HG02870 (cell line): ENCODE results near the gene EFCAB12.
"Not testable (repeated sequence)": the region's sequence is repeated elsewhere in the genome, so short reads cannot be mapped to it uniquely, and the experiment has no call there.

ENCODE experiments used
- ATAC-seq: cut with Tn5 transposase; IDR thresholded peaks from one replicate; pipeline ENCODE4 v1.9.1; 2021; ENCODE audit warnings: mild to moderate bottlenecking, moderate library complexity; ENCODE audit not compliant: unreplicated experiment

The EFCAB12 gene

DNA sequence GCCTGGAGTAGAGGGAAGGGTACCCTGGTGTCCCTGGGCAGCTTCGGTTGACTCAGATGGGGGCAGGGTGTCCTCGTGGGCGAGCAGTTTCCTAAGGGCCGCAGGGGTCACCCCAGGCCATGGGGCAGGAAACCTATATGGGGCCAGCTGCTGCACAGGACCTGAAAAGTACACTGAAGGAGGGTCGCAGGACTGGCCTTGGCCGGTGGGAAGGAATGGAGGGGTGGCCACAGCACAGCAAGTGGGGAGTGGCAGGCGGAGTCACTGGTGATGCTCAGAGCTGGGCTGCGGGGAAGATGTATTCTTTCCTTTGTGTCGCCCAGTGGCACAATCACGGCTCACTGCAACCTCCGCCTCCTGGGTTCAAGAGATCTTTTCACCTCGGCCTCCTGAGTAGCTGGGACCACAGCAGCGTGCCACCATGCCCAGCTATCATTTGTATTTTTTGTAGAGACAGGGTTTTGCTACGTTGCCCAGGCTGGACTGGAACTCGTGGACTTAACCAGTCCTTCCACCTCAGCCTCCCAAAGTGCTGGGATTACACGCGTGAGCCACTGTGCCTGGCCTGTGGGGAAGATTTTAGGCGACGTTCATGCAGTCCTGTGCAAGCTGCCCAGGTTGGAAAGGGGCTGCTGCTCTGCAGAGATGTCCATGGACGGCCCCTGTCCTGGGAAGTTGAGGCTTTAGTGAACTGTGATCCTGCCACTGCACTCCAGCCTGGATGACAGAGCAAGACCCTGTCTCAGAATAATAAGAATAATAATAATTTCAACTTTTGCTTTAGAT is 57.2 kb downstream of the EFCAB12 start:
- no peak for ATAC-seq

DNA sequence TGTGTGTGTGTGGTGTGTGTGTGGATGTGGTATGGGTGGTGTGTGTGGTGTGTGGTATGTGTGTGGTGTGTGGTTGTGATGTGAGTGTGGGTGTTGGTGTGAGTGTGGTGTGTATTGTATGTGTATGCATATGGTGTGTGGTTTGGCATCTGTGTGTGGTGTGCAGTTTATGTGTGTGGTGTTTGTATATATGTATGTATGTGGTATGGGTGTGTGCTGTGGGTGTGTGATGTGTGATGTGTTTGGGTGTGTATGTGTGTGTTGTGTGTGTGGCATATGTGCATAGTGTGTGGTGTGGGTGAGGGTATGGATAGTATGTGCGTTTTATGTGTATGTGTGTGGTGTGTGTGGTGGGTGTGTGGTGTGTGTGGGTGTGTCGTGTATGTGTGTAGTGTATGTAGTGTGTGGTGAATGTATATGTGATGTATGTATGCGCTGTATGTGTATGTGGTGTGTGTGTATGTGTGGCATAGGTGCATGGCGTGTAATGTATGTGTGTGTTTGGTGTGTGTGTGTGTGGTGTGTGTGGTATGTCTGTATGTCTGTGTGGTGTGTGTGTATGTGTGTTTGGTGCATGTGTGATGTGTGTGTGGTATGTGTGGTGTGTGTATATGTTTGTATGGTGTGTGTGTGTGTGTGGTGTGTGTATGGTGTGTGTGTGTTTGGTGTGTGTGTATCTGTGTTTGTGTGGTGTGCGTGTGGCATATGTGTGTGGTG is 58.0 kb downstream of the EFCAB12 start:
- ATAC-seq, result no peak

DNA sequence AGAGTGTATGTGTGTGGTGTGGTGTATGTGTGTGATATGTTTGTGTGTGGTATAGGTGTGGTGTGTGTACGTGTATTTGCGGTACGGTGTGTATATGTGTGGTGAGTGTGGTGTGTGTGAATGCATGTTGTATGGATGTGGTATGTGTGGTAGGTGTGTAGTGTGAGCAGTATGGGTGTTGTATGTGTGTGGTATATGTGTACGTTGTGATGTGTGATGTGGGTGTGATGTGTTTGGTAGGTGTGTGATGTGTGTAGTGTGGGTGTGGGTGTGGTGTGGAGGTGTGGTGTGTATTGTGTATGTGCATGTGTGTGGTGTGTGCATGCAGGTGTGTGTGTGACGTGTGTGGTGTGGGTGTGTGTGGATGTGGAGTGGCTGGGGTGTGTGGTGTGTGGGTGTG is 58.7 kb downstream of the EFCAB12 start:
- no peak for ATAC-seq

DNA sequence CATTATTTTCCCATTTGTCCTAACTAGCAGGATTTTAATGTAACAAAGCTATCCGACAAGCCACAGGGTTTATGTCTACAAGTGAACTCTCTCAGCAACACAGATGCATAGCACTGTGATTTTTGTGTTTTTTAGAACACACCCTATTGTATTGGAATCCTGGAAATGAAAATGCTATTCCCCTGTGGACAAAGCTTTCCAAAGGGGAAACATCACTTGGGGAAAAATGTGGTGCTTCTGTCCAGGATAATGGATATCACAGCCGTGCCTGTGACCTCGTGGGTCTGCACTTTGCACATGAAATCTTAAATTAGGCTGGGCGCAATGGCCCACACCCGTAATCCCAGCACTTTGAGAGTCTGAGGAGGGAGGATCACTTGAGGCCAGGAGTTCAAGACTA is 60.6 kb downstream of the EFCAB12 start:
- ATAC-seq, result no peak

DNA sequence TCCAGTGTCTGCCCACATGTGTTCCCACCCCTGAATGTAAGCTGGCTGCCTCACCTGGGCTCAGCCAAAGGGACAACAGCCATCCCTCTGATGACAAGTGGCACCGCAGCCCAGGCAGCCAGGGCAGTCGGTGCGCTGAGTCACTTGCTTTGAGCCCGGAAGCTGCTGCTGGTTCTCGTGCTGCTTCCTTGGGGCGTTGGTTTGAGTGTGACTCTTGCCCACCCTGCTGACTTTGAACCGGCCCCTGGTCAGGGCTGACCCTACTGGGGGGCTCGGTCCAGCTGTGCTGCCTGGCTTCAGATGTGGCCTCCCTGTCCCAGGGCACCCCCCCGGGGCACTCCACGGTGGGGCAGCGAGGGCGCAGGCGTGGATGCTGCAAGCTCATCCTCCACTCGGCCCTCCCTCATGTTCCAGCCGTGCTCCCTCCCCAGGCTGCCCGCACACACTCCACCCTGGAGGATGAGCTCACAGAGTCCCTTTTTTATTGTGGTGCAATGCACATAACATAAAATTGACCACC is 62.1 kb downstream of the EFCAB12 start:
- ATAC-seq, result no peak

DNA sequence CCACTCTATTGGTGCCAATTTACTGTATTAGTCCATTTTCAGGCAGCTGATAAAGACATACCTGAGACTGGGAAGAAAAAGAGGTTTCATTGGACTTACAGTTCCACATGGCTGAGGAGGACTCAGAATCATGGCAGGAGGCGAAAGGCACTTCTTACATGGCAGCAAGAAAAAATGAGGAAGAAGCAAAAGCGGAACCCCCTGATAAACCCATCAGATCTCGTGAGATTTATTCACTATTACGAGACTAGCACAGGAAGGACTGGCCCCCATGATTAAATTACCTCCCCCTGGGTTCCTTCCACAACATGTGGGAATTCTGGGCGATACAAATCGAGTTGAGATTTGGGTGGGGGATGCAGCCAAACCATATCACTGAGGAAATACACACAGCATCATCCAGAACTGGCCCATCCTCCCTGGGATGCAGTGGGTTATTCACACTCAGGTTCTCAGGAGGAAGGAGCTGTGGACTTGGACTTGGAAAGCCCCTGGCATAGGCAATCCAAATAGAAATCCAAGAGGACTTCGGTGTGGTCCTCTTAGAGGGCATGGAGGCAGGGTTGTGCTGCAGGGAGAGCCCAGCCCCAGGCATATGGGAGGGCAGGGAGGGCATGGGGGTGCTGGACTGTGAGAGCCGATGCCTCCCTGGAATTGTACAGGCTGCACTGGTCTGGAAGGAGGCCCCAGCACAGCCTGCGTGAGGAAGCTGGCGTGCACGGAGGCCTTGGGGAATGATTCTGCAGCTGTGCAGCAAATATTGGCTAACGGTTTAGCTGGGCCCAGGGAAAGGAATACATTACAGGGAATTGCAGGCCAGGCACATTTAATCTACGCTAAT is 62.9 kb downstream of the EFCAB12 start:
- ATAC-seq, result no peak

DNA sequence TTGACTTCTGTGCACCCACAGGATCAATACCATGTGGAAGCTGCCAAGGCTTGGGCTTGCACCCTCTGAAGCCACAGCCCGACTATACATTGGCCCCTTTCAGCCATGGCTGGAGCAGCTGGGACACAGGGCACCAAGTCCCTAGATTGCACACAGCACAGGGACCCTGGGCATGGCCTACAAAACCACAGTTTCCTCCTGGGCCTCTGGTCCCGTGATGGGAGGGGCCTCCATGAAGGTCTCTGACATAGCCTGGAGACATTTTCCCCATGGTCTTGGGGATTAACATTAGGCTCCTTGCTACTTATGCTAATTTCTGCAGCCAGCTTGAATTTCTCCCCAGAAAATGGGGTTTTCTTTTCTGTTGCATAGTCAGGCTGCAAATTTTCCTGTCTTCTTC is 63.6 kb downstream of the EFCAB12 start:
- not testable (repeated sequence) for ATAC-seq

DNA sequence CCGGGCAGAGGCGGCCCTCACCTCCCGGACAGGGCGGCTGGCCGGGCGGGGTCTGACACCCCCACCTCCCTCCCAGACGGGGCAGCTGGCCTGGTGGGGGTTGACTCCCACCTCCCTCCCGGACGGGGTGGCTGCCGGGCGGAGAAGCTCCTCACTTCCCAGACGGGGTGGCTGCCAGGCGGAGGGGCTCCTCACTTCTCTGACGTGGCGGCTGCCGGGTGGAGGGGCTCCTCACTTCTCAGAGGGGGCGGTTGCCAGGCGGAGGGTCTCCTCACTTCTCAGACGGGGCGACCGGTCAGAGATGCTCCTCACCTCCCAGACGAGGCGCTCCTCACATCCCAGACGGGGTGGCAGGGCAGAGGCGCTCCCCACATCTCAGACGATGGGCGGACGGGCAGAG is 65.1 kb downstream of the EFCAB12 start:
- ATAC-seq, result not testable (repeated sequence)

DNA sequence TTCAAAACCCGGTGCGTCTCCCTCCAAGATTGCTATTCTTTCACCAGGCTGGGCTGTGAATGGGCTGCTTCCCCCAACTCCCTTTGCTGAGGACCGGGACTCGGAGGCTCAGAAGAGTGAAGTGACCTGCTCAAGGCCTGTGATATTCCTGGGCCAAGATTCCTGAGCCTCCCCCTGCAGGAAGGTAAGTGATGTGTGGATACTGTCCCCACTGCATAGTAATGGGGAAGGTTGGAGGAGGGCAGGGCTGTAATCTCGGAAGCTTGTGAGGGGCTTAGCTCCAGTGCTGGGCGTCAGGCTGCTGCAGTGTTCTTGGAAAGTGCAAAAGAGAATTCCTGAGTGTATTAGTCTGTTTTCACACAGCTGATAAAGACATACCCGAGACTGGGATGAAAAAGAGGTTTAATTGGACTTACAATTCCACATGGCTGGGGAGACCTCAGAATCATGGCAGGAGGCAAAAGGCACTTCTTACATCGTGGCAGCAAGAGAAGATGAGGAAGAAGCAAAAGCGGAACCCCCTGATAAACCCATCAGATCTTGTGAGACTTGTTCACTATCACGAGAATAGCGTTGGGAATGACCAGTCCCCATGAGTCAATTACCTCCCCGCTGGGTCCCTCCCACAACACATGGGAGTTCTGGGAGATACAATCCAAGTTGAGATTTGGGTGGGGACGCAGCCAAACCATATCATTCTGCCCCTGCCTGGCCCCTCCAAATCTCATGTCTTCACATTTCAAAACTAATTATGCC is 67.6 kb downstream of the EFCAB12 start:
- no peak for ATAC-seq

DNA sequence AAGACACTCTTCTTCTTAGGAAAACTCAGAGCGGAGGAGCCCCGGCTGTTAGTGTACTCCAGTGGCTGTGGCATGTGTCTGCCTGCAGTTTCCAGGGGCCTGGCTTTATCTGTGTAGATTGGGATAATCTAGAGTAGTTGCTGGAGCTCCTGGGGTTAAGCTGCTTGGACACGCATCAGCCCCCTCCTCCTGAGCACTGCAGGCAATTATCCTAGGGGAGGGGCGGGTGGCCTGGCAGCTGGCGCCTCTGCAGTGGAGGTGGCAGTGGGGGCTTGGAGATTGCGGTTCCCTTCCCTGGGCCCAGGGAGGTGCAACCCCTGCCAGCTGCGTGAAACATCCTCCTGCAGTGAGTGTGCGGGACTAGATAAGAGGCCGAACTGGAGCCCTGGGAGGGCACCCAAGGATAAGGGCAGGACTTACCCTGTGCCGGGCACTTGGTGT is 68.2 kb downstream of the EFCAB12 start:
- ATAC-seq, result no peak

DNA sequence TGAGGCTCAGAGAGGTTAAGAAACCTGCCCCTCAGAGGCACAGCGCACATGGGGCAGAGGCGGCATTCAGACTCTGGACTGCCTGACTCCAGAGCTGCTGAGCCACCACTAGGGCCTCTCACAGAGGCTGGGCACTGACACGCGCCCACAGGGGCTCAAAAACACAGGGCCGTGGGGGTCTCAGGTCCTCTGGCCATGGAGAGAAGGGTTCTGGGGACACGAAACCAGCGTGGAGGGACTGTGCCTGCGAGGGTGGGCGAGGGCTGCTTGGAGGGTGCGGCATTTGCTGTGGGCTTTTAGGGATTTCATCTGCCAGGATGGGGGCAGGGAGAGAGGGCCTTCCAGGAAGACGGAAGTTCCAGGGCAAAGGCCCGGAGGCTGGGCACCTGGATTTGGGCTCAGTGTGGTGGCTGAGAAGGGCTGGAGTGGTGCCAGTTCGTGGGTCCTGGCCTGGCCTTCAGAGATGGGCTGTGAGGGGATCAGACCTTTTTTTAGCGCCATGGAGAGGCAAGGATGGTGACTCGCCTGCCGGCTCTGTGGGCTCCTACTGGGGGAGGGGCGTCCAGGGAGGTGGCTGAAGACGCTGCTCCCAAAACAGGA is 69.6 kb downstream of the EFCAB12 start:
- no peak for ATAC-seq

DNA sequence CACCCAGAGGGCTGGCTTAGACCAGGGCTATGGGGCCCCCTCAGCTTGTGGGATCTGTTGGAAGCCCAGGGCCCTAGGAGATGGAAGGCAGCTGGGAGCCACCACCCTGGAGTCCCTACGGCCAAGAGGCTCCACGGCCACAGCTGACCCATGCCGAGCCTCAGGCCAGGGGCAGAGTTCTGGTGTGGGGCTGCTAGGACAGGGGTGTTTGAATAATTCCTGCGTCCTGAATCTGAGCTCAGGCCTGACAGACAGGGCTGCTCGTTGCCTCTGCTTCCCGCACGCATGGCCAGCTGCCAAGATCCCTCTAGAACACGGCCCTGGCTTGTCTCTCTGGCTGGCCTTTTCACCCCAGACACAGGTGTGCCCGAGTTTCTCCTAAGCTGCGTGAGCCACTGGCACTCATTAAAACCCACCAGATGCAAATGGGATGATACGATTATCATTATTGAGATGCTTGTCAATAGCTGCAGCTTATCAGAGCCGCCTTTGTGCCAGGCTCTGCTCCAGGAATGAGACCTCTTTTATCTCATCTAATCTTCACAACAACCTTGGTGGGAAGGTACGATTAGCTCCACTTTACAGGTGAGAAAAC is 70.2 kb downstream of the EFCAB12 start:
- ATAC-seq, result no peak

DNA sequence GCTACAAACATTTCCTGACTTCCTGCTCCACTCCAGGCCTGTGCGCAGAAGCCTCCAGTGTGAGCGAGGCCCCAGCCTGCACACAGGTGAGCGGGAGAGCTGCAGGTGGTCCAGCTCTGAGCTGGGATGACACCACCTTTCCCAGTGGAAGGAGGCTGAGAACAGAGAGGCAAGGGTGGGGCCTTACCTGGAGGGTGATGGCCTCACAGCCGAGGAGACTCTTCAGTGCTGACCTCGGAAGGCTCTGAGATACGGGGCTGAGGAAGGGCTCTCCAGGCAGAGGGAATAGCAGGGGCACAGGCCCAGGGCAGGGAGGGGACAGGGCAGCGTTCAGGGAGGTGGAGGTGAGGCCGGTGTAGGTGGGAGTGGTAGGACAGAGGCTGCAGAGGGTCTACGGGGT is 70.8 kb downstream of the EFCAB12 start:
- no peak for ATAC-seq

DNA sequence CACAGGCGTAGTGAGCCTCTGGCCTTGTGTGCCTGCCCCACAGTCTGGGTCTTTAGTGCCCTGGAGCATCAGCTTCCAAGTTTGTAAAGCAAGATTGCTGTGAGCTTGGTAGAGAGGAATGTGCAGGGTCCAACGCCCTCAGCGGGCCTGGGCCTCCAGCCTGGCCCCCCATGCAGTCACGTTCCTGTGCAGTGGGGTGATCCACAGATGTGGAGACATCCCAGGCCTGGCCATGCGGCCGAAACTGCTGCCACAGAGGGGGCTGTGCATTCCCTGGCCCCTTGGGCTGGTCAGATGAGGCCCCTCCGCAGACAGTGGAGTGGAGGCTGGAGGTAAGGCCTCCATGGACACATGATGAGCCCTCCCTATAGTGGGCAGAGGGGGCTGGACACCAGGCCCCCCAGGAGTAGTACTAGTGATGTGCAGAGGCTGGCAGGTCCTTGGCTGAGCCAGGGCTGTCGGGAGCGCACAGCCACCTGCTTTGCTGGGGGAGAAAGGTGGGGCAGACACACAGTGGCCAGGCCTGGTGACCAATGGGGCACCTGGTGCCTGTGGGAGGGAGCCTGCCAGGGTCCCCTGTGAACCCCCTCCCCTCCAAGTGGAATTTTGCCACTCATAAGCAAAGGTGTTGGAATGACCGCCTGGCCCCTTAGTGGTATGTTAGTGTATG is 71.5 kb downstream of the EFCAB12 start:
- ATAC-seq, result no peak

DNA sequence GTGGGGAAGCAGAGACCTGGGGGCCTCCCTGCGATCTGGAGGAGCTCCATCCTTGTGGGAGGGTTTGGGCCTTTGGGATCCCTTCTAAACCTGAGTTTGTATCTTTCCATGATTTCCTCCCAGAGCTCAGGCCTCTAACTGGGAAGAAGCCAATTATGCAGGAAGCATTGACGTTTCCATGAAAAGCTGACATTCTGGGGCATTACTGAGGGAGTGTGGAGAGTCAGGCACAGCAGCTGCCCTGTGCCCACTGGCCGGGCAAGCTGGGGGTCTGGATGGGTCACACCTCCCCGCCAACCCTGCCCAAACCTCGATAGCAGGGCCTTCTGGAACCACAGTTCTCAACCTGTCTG is 74.9 kb downstream of the EFCAB12 start:
- no peak for ATAC-seq

DNA sequence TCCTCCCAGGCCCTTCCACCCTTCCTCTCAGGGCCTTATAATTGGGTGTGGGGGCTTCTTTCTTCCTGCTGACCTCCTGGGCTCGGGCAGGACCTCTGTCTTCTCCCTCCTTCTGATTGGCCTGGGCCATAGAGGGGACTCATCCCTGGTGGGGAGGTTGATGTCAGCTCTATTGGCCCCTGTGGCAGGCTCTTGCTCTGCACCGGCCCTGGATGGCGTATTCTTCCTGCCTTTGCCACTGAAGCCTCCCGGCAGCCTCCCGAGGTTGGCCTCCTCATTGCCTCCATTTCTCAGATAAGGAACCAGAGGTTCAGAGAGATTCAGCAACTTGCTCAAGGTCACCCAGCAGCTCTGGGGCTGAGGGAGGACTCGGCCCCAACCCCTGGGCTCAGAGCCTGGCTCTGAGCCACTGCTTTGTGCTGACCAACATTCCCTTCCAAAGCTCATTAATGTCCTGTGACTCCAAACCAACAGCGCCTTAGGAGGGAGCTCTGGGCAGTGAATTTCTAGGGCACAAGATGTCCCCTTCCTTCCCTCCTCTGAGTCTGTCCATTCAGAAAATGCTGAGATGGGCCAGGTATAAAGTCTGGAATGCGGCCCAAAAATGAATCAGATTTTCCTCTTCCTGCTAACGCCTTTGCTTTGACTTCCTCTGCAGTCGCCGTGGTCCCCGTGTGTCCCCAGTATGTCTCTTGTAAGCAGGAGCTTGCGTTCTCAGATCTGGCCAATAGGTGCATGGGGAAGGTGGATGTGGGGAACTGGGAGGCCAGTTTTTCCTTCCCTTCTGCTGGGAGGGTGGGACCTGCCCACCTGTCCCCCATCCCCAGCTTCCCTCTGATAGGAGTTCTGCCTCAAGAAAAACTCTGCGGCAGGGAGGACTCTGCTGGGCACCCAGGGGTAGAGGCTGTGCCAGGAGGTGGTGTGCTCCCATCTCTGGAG is 75.5 kb downstream of the EFCAB12 start:
- ATAC-seq, result no peak

DNA sequence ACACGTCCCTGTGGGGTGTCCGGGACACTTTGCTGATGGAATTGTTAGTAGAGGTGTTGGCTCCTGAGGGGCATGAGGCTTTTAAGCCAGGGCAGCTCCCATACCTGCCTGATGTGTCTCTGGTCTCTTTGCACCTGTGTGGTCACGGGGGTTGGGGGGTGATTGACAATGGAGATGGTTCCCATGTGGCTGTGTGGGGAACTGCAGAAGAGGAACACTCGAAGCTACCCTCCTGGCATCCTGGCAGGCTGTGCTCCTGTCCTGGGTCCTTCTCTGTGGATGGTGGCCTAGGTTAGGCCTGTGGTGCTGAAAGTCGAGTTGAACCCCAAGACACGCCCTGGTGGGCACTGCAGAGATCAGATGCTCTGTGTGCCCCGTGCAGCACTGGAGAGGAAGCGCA is 76.4 kb downstream of the EFCAB12 start:
- no peak for ATAC-seq
